LNCaP clone FGC (cell line): Measurements from ENCODE around the gene CRP.

Source experiments
- DNase-seq: peaks from one replicate; pipeline ENCODE4 v3.0.0-alpha.2; 2011; ENCODE audit warnings: low read depth
- H3K4me3 ChIP-seq: 2 replicates; pipeline ENCODE4 v1.5.1; 2011; ENCODE audit warnings: mild to moderate bottlenecking, low read depth, low read length, control low read depth
- CTCF ChIP-seq: IDR thresholded peaks from 2 replicates; pipeline ENCODE4 v1.5.1; 2012; ENCODE audit warnings: mild to moderate bottlenecking; ENCODE audit not compliant: control insufficient read depth, insufficient read depth; ENCODE audit errors: extremely low read depth

Gene CRP

GRCh38 chr1:159719990-159720389, 5.6 kb upstream of the CRP start:
- no peak for DNase-seq
- TF ChIP-seq CTCF = no peak
- no peak overlapping the region for H3K4me3 ChIP-seq

- no peak overlapping the region for H3K4me3 ChIP-seq
- no peak for DNase-seq
- no peak for TF ChIP-seq CTCF
Observed at GRCh38 chr1:159715855-159716254, 1.5 kb upstream of the CRP start.

- H3K4me3 ChIP-seq = no peak overlapping the region
- peak; percentile 26 for DNase-seq
- TF ChIP-seq CTCF = no peak
Observed at GRCh38 chr1:159712080-159712479, 2.3 kb downstream of the CRP start.

- no peak overlapping the region for H3K4me3 ChIP-seq
- TF ChIP-seq CTCF = no peak
- no peak for DNase-seq
Observed at GRCh38 chr1:159707472-159708260, 6.7 kb downstream of the CRP start.

- DNase-seq = no peak
- no peak overlapping the region for H3K4me3 ChIP-seq
- TF ChIP-seq CTCF = no peak
Observed at GRCh38 chr1:159705904-159706256, 8.5 kb downstream of the CRP start.

- no peak overlapping the region for H3K4me3 ChIP-seq
- DNase-seq = no peak
- TF ChIP-seq CTCF = no peak
Observed at GRCh38 chr1:159705251-159705903, 9.0 kb downstream of the CRP start.
